ENCODE measurements around the gene TPM2. TPM values are rescaled to one million over a fixed set of nuclear protein-coding genes. Genes with fewer than 3 reads are reported as not detected.
A peak's percentile ranks its signal among the peaks of the same experiment; 100 is the strongest.
"Not testable (repeated sequence)": the region's sequence is repeated elsewhere in the genome, so short reads cannot be mapped to it uniquely, and the experiment has no call there.

The TPM2 gene
- total RNA-seq, 1 donor from 2014 or later, result 1,217 TPM

DNA sequence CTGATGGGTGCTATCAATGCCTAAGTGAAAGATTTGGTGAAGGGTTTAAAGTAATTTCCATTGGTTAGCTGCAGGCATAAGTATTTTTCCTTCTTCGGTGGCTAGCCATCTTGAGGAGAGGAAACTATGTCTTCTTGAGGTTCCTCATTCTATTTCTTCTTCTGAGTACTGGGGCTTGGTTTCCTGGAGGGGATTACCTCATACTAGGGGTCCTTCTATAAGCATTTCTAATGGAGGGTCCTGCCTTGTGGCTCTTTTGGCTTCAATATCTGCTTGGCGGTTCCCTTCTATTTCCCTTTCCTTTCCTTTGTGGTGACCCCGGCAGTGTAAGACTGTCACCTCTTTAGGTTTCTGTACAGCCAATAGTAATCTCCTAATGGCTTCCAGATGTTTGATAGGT, 48.2 kb downstream of the TPM2 start:
- intact Hi-C loops (cut with micrococcal nuclease); DNase-seq; ATAC-seq: not testable (repeated sequence)

DNA sequence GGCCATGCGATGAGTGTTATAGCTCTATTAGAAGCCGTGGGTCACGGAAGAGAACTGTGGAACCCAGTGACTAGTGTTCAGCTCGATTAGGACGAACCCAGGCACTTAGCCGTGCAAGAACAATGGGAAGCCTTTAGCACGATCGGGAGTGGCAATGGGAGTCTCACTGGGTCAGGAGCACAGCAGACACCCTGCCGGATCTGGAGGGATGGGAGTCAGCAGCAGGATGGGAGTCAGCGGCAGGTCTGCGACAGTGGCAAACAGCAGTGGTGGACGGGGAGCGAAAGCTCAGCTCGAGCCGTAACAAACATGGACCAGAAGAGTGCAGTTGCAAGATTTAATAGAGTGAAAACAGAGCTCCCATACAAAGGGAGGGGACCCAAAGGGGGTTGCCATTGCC, 49.3 kb downstream of the TPM2 start:
- ATAC-seq; intact Hi-C loops (cut with micrococcal nuclease); DNase-seq: not testable (repeated sequence)

DNA sequence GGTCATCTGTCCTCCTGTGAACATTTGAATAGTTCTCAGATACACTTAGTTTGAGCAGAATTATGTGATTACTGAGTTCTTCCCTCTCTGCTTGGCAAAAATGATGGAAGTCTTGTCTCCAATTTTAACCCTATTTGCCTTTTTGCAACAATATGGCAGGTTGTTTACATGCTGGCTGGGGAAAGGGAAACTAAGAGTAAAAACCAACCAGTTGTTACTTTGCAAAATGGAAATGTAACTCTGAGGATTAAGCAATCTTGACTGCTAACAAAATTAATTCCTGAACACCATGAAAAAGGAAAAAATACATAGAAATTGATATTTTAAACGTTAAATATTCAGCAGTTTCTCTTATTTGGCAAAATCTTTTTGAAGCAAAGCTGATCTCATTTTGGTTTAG, 50.1 kb downstream of the TPM2 start:
- intact Hi-C loops (cut with micrococcal nuclease), result no loop called here
- ATAC-seq, result no peak
- no peak for DNase-seq

DNA sequence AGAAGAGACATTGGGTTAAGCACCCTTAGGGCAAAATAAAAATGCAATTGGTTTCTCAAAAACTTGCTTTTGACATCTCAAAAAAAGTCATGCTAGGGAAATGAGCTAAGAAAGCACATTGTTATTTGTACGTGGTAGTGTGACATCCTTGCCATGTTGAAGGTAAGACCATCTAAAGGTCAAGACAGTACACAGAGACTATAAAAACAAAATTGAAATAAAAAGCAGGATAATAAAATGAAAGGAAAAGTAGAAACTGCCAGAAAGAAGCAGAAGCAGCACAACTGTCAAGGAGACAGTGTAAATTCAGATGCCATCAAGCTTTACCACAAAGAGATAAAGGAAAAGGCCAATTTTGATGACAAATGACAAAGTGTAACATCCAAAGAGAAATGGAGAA, 50.5 kb downstream of the TPM2 start:
- DNase-seq; intact Hi-C loops (cut with micrococcal nuclease); ATAC-seq: not testable (repeated sequence)

DNA sequence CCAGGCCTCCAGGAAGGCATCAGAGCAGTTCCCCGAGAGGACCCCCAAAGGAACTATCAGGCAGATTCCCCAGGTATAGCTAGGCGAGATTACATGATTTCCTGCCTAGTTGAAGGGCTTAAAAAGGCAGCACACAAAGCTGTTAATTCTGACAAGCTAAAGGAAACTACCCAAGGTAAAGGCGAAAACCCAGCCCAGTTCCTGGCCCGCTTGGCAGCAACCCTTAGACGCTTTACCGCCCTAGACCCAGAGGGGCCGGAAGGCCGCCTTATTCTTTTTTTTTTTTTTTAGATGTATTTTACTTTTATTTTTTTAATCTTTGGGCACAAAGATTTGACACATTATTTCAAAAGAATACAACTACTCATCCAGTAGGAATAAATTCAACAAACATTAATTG, 51.0 kb downstream of the TPM2 start:
- DNase-seq; intact Hi-C loops (cut with micrococcal nuclease); ATAC-seq: not testable (repeated sequence)

DNA sequence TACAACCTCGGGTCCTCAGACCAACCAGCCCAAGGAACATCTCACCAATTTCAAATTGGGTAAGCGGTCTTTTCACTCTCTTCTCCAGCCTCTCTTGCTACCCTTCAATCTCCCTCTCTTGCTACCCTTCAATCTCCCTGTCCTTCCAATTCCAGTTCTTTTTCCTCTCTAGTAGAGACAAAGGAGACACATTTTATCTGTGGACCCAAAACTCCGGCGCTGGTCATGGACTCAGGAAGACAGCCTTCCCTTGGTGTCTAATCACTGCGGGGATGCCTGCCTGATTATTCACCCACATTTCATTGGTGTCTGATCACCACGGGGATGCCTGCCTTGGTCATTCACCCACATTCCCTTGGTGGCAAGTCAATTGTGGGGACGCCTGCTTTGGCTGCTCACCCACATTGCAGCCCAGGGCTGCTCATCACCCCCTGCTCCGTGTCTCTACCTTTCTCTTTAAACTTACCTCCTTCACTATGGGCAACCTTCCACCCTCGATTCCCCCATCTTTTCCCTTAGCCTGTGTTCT, 52.2 kb downstream of the TPM2 start:
- ATAC-seq; DNase-seq; intact Hi-C loops (cut with micrococcal nuclease): not testable (repeated sequence)

DNA sequence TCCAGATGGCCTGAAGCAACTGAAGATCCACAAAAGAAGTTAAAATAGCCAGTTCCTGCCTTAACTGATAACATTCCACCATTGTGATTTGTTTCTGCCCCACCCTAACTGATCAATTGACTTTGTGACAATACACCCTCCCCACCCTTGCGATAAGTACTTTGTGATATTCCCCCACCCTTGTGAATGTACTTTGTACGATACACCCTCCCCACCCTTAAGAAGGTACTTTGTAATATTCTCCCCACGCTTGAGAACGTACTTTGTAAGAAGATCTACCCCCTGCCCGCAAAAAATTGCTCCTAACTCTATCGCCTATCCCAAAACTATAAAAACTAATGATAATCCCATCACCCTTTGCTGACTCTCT, 52.9 kb downstream of the TPM2 start:
- intact Hi-C loops (cut with micrococcal nuclease); DNase-seq; ATAC-seq: not testable (repeated sequence)

DNA sequence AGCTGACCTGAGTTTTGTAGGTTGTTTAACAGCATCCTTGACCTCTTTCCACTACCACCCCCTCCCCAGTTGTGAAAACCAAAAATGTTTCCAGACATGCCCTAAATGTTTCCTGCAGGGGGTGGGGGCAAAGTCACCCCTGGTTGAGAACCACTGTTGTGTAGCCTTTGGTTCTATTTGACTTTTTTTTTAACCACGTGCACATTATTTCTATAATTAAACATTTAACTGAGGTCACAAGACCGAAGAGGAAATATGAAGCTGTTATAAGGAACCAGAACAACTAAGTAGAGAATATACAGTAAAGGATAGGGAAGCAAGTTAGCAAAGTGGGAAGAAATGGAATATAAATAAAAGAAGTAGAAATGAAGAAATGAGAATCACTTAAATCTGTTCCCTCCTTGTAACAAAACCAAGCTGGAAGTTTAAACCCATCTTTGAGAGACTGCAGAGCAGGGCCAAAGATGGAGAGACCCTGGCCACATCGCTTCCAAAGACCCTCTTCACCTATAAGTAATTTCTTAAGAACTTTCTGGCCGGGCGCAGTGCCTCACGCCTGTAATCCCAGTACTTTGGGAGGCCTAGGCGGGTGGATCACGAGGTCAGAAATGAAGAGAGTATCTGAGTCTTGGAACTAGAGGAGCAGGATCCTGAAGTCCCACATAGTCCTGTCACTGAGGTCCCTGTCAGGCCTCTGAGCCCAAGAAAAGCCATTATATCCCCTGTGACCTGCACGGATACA, 53.4 kb downstream of the TPM2 start:
- intact Hi-C loops (cut with micrococcal nuclease), result no loop called here
- ATAC-seq (peak; percentile 48), DNase-seq (no peak)

DNA sequence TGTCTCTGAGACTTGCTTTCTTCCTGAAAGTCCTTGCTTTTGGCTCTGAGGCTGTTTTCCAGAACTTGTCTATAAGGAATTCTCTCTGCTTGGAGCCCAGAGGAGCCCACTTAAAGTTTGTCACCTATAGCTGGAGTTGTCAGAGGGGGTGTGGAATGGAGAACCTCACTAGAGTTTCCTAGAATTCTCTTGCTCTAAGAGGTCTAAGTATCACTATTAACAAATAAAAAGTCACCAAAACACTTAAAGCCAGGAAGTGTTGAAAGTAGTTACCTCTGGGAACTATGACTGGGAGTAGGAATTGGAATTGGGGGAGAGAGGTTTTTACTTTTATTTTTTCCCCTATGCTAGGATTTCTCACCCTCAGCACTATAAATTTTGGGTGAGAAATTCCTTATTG, 54.0 kb downstream of the TPM2 start:
- ATAC-seq, result no peak
- intact Hi-C loops (cut with micrococcal nuclease), result no loop called here
- no peak for DNase-seq

Small RNAs within 50 kb of the gene (microRNA-seq; reads per million reads assigned to microRNA genes)
- gene MIR6852 (ENCODE audit: borderline number of aligned reads) (not detected), gene MIR6853 (ENCODE audit: borderline number of aligned reads) (not detected)

Other genes starting within 250 kb of the TPM2 start
- 30.3 TPM for gene RUSC2, start 199.8 kb downstream of the TPM2 start, total RNA-seq
- gene TESK1, start 84.7 kb downstream of the TPM2 start, total RNA-seq, result 28.8 TPM
- 0.77 TPM for gene CD72, start 71.5 kb downstream of the TPM2 start, total RNA-seq
- 0.32 TPM for gene SIT1, start 39.0 kb downstream of the TPM2 start, total RNA-seq
- 16,495 TPM for gene RMRP, start 31.9 kb downstream of the TPM2 start, total RNA-seq
- 45.6 TPM for gene CCDC107, start 31.6 kb downstream of the TPM2 start, total RNA-seq
- gene ARHGEF39, start 24.7 kb downstream of the TPM2 start, total RNA-seq, result 0.45 TPM
- 0.64 TPM for gene CA9, start 16.0 kb downstream of the TPM2 start, total RNA-seq
- gene TLN1, start 42.3 kb upstream of the TPM2 start, total RNA-seq, result 243 TPM
- 19.4 TPM for gene CREB3, start 42.7 kb upstream of the TPM2 start, total RNA-seq
- 90.2 TPM for gene GBA2, start 59.3 kb upstream of the TPM2 start, total RNA-seq
- 32.4 TPM for gene RGP1, start 59.4 kb upstream of the TPM2 start, total RNA-seq
- not detected for gene MSMP, start 64.4 kb upstream of the TPM2 start, total RNA-seq
- gene NPR2, start 101.7 kb upstream of the TPM2 start, total RNA-seq, result 24.6 TPM
- gene SPAG8, start 122.3 kb upstream of the TPM2 start, total RNA-seq, result 3.2 TPM
- 75.8 TPM for gene HINT2, start 125.1 kb upstream of the TPM2 start, total RNA-seq
- not detected for gene FAM221B, start 138.8 kb upstream of the TPM2 start, total RNA-seq
- gene TMEM8B, start 139.3 kb upstream of the TPM2 start, total RNA-seq, result 15.9 TPM
- not detected for gene OR13J1, start 180.5 kb upstream of the TPM2 start, total RNA-seq
- 9.0 TPM for gene HRCT1, start 216.3 kb upstream of the TPM2 start, total RNA-seq
- gene SPAAR, start 219.6 kb upstream of the TPM2 start, total RNA-seq, result 9.8 TPM

Measured in left ventricle myocardium superior (tissue), 1 donor.